Pulmonary artery endothelial cell (primary cell): ENCODE results near the gene SFT2D3. TPM values are rescaled to one million over a fixed set of nuclear protein-coding genes. Genes with fewer than 3 reads are reported as not detected.

Source experiments
- DNase-seq: peaks from one replicate; pipeline ENCODE4 v3.0.0-alpha.2; 2011; ENCODE audit warnings: low read depth, low spot score
- total RNA-seq: library from RNA; depleted of rRNA; stranded (reverse); fragments of >200 nt; gene quantifications from 2 replicates; pipeline ENCODE4 v1.2.3, GENCODE V29; 2014

The SFT2D3 gene
- total RNA-seq, 1 donor from 2014 or later = 4.8 TPM

DNA sequence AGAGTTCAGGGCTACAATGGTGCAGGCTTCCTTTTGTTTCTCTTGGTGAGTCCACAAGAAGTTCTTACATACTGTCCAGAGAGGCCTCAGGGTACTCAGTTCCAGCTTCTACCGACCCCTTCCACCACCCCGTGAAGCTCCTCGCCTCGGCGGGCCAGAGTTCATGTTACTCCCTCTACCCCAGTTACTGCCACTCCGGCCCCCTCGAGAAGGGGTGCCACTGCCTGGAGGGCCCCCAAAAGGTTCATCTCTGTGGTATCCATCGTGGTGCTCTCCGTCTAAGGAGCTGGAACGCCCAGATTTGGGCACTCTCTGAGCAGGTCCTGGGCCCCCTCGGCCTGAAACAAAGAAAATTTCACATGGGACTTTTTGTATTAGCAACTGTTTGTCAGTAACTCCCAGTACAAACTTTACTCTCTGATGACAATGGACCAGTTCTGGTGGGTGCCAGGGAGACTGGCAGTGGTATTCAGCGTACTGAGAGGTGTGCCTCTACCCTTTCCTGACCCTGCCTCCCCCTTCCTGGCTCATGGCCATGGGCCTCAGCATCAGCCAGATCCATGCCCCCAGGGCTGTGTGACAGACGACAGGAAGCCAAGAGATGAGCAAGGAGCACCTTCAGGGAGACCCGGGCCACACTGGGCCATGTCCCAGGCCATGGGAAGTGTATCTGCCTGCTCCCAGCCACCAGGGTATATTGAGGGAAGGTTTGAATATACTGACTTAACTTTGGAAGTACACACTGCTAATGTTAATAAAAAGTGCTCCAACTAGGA, 5.1 kb downstream of the SFT2D3 start:
- no peak for DNase-seq

DNA sequence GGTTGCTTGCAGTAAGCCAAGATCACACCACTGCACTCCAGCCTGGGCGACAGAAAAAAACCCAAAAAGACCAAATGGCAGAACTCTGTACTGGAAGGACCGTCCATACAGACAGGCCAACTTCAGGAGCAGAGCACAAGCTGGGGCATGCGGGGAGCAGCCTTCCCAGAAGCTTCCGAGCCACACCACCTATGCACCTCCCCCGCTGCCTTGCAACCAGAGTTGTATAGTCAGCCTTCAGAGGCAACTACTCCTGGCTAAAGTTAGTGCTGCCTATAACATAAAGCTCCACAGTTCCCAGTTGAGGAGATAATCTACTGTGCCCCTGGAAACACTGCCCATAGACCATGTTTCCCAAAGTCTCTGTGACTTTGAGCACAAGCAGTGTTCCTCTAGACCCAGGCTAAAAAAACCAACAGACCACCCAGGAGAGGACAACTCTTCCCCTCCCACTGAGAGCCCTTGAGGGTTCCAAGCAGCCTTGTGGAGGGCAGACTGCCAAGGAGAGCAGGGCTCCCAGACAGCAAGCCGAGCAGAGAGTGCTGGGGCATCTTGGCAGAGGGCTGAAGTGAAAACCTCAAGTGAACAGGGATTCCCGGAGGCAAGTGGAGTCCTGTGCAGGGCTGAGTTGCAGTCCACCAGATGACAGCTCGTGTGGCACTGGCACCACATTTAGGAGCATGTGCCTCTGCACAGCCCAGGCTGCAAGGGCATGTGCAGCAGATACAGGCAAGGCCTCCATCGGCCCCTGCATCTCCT, 6.8 kb downstream of the SFT2D3 start:
- no peak for DNase-seq

DNA sequence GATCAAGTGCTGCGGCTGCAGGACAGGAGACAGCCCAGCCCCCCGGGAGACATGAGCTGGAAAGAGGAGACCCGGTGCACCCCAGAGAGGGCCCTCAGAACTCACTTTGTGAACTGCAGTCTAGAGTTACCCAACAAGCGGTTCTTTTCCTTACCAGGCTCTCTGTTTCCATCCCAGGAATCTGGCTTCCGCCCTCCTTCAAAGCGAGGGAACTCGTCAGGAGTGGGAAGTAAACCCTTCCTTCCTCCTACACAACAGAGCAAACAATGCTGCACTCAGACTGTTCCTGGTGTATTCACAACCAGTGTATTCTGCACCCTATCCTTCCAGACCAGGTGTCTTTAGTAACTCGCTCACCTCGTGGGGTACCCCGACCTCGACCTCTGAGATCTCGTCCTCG, 8.0 kb downstream of the SFT2D3 start:
- no peak for DNase-seq

DNA sequence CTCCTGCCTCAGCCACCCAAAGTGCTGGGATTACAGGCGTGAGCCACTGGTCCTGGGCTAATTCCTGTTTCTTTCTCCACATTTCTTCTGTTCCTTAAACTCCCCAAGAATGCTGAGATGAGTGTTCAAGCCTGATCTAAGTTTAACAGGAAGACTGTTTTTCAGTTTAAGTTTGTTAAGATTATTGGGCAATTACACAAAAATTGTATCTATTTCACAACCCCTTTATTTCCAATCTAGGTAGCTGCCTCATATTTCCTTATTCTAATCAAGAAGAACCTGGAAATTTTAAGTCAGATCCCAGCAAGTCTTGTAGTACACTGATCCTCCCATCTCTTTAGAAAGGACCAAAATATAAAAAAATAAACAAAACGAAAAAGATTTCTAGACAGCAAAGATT, 11.7 kb downstream of the SFT2D3 start:
- no peak for DNase-seq

DNA sequence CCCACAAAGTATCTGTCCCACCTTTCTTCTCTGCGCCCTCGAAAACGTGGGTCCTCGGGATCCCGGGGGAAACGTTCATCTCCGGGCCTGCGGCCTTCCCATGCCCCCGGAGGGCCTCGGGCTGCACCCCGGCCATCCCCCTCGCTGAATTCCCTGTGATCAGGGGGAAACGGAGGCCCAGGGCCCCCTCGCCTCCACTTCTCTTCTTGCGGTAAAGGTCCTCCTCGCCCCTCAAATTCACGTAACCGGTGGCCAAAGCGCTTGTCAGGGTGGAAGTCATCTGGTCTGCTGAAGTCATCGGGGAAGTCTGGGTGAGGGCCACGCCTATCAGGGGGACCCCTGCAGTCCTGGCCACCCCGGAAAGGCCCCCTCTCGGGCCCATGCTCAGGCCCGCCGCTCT, 12.3 kb downstream of the SFT2D3 start:
- no peak for DNase-seq

DNA sequence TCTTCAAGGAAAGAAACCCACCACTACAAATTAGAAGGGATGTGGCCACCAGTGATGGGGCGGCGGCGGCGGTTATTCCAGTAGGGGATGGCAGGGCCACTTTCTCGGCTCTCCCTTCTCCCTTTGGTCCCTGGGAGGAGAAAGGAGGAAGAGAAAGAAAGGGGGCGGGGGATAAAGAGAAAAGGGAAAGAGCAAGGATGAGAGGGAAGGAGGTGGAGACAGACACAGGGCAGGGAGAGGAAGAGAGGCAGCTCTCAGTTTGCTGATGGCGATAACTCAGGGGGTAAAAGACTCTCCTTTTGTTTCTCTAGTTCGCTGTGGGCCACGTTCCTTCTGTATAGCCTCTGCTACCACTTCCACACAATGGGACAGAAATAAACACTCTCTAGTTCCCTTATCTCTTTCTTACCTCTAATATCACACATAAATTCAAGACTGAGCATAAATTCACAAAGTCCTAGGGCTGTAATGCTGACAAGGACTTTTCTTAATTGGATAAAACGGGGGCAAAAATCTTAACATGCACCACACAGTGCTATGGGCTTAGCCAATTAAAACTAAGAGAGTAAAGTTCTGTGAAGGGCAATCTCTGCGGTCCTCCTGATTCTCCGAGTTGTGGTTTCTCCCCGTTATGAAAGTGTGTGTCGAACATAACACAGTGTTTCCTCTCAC, 14.6 kb downstream of the SFT2D3 start:
- DNase-seq = no peak

DNA sequence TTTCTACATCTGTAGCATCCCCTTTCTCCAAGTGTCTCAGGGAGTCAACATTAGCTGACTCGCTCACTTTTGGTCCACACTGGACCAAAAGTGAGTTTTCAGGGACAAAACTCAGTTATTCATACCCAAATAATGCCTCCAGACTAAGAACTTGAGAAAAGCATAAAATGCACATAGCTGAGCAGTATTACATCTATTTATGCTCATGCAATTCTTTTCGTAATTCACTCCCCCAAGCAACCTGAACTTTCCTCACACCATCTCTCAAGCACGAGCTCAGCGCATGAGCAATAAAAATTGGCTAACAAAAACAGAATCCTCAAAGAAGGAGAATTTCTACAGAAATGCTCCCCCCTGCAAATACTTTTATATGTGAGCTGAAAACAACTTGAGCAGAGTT, 17.0 kb downstream of the SFT2D3 start:
- DNase-seq = no peak

DNA sequence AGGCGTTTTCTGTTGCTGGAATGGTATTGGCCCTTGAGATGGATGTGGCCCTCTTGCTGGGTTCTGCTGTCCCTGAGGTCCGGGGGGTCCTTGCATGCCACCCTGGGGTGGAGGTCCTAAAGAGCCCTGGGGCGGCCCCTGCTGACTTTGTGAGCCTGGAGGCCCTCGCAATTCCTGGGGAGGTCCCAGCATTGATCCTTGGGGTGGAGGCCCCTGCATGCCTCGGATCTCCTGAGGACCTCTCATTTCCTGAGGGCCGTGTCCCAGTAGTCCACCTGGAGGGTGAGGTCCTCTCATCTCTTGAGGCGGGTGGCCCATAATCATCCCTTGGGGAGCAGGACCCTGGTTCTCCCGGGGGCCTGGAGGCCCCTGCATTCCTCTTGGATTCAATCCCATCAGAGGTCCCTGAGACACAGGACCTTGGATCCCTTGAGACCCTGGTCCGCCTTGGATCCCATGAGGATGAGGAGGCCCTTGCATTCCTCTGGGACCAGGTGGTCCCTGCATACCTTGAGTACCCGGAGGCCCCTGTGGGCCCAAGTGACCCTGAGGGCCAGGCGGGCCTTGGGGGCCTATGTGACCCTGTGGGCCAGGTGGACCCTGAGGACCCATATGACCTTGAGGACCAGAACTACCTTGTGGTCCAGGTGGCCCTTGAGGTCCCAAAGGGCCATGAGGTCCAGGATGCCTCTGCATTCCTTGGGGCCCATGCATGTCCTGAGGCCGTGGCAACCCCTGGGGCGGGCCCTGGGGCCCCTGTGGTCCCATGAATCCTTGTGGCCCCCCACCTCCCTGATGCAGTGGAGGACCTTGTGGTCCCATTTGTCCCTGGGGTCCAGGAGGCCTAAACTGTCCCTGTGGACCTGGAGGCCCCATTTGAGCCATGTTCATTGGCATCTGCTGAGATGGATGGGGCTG, 18.3 kb downstream of the SFT2D3 start:
- DNase-seq = no peak

DNA sequence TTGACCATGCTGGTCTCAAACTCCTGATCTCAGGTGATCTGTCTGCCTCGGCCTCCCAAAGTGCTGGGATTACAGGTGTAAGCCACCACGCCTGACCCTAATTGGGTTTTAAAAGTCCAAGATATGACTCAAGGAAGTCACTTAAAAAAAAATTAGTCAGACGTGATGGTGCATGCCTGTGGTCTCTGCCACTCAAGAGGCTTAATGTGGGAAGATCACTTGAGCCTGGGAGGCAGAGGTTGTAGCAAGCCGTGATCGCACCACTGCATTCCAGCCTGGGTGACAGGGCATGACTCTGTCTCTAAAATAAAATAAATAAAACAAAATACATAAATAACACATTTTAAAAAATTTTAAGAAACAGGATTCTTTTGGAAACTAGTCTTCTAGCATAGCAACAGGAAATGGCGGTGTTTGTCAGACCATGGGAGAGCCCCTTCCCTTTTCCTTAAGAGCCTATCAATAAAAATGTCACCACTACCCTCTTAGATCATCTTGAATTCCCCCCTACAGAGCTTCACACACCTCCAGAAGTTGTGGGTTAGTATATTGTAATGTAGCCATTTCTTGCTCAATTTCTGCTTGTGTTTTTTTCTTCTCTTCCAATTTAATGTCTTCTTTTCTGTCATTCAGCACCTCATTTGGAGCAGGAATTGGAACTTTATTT, 20.1 kb downstream of the SFT2D3 start:
- DNase-seq = no peak

DNA sequence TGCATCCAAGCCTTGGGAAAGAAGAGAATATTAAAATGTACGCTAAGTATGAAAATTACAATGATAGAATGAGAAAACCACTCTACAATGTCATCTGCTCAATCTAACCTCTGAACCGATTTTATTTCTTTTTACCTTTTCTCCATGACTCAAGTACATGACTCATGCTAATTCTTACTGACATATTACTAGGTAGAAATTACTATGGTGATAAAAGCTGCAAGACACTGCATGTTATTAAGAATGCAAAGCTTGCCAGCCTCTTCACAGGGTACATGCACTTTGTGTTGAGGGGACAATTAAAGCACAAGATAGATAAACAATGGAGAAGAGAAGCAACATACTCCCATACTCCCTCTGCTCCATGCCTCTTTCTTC, 20.7 kb downstream of the SFT2D3 start:
- no peak for DNase-seq

DNA sequence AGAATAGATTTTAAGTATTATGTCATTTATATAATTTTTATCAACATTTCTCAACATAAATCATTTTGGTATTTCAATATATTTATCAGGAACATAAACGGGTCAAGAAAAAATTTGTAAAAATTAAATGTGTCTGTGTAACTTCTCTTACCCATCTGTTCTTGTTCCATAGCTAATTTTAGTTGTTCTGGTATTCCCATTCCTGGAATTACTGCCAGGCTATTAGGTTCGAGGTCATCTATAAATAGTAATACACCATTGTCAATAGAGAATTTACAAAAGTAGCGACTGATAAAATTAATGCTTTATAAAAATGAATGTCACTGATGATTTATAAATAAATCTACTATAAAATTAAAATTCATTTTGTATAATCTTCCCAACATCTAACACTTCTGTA, 21.5 kb downstream of the SFT2D3 start:
- no peak for DNase-seq

DNA sequence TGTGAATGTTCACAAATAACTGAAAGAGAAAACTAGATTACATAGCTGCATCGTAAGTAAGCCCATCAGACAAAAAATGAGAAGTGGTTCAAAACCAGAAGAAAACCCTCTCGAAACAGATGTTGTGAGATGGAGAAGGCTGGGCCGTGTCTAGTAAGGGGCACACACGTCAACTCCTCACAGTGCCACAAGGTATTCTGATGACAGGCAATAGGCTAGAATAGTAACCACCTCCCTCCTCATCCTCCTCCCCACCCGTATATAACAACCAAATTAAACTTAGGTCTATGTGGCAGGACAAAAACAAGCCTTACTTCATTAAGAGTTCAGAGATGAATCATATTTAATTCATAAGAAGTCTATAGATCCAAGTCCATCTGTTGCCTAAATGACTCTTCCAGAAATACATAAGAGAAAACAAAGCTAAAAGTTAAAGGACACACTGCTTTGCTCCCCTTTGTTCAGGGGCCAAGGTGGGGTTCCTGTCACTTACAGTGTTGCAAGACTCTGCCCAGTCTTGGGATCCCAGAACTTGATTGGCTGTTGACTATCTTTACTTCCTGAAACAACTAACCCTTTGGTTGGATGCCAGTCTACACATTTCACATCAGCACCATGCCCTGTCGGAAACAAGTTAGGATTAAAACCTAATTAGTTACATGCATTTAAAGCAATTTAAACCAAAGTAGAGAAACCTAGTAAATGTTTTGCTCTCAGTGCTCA, 25.0 kb downstream of the SFT2D3 start:
- no peak for DNase-seq

DNA sequence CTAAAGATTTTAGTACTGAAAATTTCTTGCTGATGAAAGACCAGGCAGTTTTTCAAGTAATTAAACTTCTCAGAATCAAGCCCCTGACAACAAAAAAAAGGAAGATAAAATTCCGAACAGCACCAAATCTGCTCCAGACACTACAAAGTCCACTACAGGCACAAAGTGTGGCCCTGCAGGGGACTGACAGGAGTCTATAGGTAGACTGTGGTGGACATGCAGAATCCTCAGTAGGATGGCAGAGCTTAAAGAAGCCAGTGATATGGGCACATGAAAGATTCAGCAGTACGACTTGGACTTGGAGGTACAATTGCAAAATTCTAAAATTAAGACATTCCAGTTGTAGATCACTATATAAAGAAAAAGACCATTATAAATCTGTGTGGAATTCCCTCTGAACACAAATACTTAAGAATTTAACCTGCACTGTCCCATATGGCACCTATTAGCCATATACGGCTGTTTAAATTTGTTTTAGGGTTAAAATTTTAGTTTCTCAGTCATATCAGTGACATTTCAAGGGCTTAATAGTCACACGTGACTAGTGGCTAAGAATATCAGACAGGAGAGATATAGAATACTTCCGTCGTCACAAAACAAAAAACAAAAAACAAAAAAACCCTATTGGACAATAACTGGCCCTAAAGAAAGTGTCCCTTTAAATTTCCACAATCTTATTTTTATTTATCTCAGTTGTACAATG, 32.0 kb downstream of the SFT2D3 start:
- no peak for DNase-seq

DNA sequence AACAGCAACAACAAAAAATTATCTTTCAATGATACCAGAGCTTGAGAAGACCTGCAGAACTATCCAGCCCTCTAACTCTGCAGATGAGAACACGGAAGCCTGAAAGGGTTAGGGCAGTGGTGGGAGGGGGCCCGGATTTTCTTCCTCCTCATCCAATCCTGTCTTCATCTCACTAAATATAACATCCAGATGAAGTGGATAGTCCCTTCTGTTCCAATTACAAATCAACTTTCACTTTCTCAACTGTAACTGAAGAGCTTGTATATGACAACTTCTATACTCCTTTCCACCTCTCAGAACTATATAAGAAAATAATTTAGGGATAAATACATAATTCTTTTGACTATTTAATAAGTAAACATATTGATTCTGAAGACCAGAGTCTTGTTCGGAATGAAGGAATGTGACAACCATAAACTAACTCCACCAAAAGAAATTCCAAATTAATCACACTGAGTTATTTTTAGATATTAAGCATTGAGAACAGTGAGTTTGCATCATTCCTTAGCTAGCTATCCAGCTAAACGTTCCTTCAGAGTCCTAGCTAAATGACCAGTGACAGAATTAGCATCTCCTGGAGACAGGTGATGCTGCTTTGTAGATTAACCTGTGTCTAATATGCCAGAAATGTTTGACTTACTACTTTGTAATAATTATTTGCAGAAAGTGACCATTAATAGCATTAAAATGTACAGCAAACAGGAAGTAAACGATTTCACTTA, 32.7 kb downstream of the SFT2D3 start:
- DNase-seq = no peak

DNA sequence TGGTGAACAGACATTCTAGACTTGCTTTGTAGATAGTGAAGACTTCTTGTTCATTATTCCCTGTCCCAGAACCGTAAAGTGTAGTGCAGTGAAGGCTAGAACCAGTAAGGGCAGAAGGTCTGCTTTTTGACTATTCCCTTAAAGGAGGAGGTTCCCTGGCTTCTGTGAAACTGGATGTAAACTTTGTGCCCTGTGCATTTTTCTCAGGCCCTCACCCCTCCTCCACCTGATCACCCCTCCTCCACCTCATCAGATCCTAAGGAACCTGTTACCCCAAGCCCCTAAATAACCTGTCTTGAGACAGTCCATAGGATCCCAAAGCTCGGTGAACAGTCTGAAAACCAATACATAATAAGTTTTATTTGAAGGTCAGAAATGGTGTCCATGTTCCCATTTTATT, 33.7 kb downstream of the SFT2D3 start:
- no peak for DNase-seq

DNA sequence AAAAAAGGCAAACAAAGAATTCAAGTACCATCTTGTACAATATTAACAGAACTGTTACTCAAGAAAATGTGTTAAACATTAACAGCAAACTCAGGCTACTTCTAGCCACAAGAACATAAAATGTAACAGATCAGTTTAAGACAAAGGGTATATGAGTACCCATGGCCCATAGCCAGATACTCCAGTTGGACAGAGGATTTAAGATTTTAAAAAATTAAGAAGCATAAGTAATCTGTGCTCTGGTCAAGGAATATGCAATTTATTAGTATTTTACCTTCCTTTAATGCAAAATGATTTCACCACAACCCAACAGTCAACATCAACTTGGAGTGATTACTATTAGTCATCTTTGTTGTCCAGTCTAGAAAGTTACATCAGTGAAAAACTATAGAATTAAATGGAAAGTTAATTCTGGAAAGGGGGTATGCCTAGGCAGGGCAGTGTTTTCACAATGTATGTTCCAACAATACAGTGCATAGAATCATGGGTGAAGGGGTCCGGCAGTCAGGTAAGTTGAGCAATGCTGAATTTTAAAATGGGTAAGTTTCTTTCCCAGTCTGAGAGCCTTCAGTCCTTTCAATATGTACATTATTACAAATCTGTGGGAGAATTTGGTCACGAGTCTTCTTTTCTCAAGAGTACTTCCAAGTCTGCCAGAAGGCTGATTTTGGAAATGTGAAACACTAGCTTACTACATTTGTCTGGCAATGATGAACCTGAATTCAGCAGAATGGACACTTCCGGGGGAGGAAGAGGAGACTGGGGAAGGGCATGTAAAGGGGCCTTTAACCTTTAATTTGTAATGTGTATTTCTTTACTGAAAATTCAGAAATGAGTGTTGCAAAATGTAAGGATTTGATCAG, 34.5 kb downstream of the SFT2D3 start:
- DNase-seq = no peak

DNA sequence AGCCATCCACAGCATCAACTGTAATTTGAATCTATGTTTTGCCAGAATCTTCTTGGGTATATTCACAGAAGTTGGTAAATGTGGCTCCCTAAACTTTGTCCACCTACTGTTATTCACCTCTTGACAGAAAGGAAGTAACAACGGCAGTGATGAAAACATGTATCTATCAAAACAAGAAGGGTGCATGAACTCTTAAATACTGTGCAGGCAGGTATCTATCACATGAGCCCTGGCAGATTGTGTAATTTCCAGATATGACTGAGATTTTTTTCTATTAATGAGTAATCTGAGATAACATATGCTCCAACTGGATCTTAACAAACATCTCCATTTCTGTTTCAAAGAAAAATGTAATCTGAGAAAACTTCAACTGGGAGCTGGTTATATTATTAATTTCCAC, 36.6 kb downstream of the SFT2D3 start:
- no peak for DNase-seq

DNA sequence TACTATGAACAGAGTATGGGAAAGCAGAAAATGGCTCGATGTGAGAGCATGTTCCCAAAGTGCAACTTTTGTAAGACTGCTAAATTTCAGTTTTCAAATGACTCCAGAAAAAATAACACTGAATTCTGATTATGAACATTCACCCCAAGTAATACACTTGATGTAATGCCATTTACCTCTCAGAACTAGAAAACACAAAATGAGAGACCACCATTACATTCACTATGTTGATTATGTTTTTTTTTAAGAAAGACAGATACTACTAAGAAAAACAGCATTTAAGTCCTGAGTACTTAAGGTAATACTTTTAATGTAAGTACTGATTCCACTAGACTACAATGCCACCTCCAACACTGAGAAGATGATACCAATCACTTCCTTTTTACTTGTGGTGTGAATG, 38.5 kb downstream of the SFT2D3 start:
- no peak for DNase-seq
